Mesenchymal stem cell (in vitro differentiated cells and primary cell): Measurements from ENCODE around the gene ZFYVE1.
"Not testable (repeated sequence)": the region's sequence is repeated elsewhere in the genome, so short reads cannot be mapped to it uniquely, and the experiment has no call there.

Experiments used
- DNase-seq: peaks from one replicate; pipeline ENCODE4 v3.0.0-alpha.2; 2013
- H2AFZ ChIP-seq: one replicate; pipeline ENCODE4 v1.6.1; 2013; ENCODE audit warnings: low read depth, mild to moderate bottlenecking, control low read depth, inconsistent platforms, low read length, moderate library complexity
- H2AK5ac ChIP-seq: 2 replicates; pipeline ENCODE4 v1.6.1; 2013; ENCODE audit warnings: low read length, moderate library complexity, mild to moderate bottlenecking, inconsistent platforms; ENCODE audit not compliant: severe bottlenecking
- H2BK120ac ChIP-seq: one replicate; pipeline ENCODE4 v1.6.1; 2013; ENCODE audit warnings: low read depth, mild to moderate bottlenecking, inconsistent platforms, low read length, moderate library complexity
- H2BK12ac ChIP-seq, 2 experiments: one replicate each; pipeline ENCODE4 v1.6.1; 2013; ENCODE audit warnings: inconsistent platforms in 2 of 2, low read length in 2 of 2, mild to moderate bottlenecking in 2 of 2, moderate library complexity in 2 of 2, control low read depth in 1 of 2
- H2BK15ac ChIP-seq: one replicate; pipeline ENCODE4 v1.6.1; 2013; ENCODE audit warnings: mild to moderate bottlenecking, low read depth, inconsistent platforms; ENCODE audit not compliant: poor library complexity, severe bottlenecking
- H2BK5ac ChIP-seq: 2 replicates; pipeline ENCODE4 v1.6.1; 2013; ENCODE audit warnings: low read depth, mild to moderate bottlenecking, low read length, control low read depth, inconsistent platforms; ENCODE audit not compliant: poor library complexity, severe bottlenecking
- H3K14ac ChIP-seq, 2 experiments: one replicate each; pipeline ENCODE4 v1.6.1; 2013; ENCODE audit warnings: inconsistent platforms in 2 of 2, low read length in 2 of 2, control low read depth in 1 of 2, mild to moderate bottlenecking in 1 of 2, moderate library complexity in 1 of 2
- H3K18ac ChIP-seq, 2 experiments: one replicate each; pipeline ENCODE4 v1.6.1; 2013; ENCODE audit warnings: inconsistent platforms in 2 of 2, low read length in 2 of 2, control low read depth in 1 of 2, low read depth in 1 of 2, mild to moderate bottlenecking in 1 of 2
- H3K23ac ChIP-seq, 2 experiments: one replicate each; pipeline ENCODE4 v1.6.1; 2013; ENCODE audit warnings: inconsistent platforms in 2 of 2, low read length in 2 of 2, mild to moderate bottlenecking in 2 of 2, moderate library complexity in 2 of 2, control low read depth in 1 of 2
- H3K27ac ChIP-seq: 2 replicates; pipeline ENCODE4 v1.5.1; 2013; ENCODE audit warnings: mild to moderate bottlenecking, moderate library complexity, low read length, control low read depth, inconsistent platforms; ENCODE audit not compliant: poor library complexity, severe bottlenecking
- H3K27me3 ChIP-seq, 2 experiments: 2 replicates each; pipeline versions ENCODE4 v1.6.1 to v1.7.0; 2013; ENCODE audit warnings: low read length in 2 of 2, mild to moderate bottlenecking in 2 of 2, moderate library complexity in 2 of 2, control low read depth in 1 of 2, inconsistent platforms in 1 of 2; ENCODE audit not compliant: control insufficient read depth in 1 of 2, insufficient read depth in 1 of 2
- H3K36me3 ChIP-seq, 2 experiments: 2 replicates each; pipeline versions ENCODE4 v1.6.1 to v1.7.0; 2013; ENCODE audit warnings: low read length in 2 of 2, control low read depth in 1 of 2, inconsistent platforms in 1 of 2, low read depth in 1 of 2, mild to moderate bottlenecking in 1 of 2; ENCODE audit not compliant: insufficient read depth in 2 of 2, control insufficient read depth in 1 of 2
- H3K4ac ChIP-seq, 2 experiments: one replicate each; pipeline ENCODE4 v1.6.1; 2013; ENCODE audit warnings: inconsistent platforms in 2 of 2, low read length in 2 of 2, mild to moderate bottlenecking in 2 of 2, moderate library complexity in 2 of 2, control low read depth in 1 of 2, low read depth in 1 of 2
- H3K4me1 ChIP-seq: 2 replicates; pipeline ENCODE4 v1.6.1; 2013; ENCODE audit warnings: low read depth, low read length, control low read depth; ENCODE audit not compliant: control insufficient read depth, insufficient read depth
- H3K4me2 ChIP-seq: 2 replicates; pipeline ENCODE4 v1.6.1; 2013; ENCODE audit warnings: low read length, mild to moderate bottlenecking, inconsistent platforms; ENCODE audit not compliant: poor library complexity, severe bottlenecking
- H3K4me3 ChIP-seq, 2 experiments: 2 replicates each; pipeline versions ENCODE4 v1.5.1 to v1.7.0; 2013; ENCODE audit warnings: low read length in 2 of 2, mild to moderate bottlenecking in 2 of 2, control low read depth in 1 of 2, low read depth in 1 of 2; ENCODE audit not compliant: insufficient read depth in 1 of 2
- H3K79me1 ChIP-seq: replicated peaks from 2 replicates; pipeline ENCODE4 v1.6.1; 2013; ENCODE audit warnings: mild to moderate bottlenecking, control low read depth, low read length, inconsistent platforms; ENCODE audit not compliant: poor library complexity, severe bottlenecking
- H3K9ac ChIP-seq: 2 replicates; pipeline ENCODE4 v1.7.0; 2013; ENCODE audit warnings: mild to moderate bottlenecking, low read length, moderate library complexity
- H3K9me3 ChIP-seq: 2 replicates; pipeline ENCODE4 v1.7.0; 2013; ENCODE audit warnings: mild to moderate bottlenecking, low read length; ENCODE audit not compliant: control insufficient read depth
- H4K8ac ChIP-seq: one replicate; pipeline ENCODE4 v1.6.1; 2013; ENCODE audit warnings: inconsistent platforms, mild to moderate bottlenecking, low read length, moderate library complexity
- H4K91ac ChIP-seq: one replicate; pipeline ENCODE4 v1.6.1; 2013; ENCODE audit warnings: mild to moderate bottlenecking, low read length, inconsistent platforms
- WGBS: methylation state at CpG from one replicate; pipeline ENCODE4 v1.1.7; 2013; ENCODE audit warnings: mixed read lengths; 5-methylcytosine and 5-hydroxymethylcytosine counted together

Gene ZFYVE1

GRCh38 chr14:72958548-72958947, 68.4 kb downstream of the ZFYVE1 start:
- no peak overlapping the region for H3K4me3 ChIP-seq
- 97% methylated on average over 15 of the region's 15 CpGs for WGBS
- H3K14ac ChIP-seq: no peak overlapping the region

DNA sequence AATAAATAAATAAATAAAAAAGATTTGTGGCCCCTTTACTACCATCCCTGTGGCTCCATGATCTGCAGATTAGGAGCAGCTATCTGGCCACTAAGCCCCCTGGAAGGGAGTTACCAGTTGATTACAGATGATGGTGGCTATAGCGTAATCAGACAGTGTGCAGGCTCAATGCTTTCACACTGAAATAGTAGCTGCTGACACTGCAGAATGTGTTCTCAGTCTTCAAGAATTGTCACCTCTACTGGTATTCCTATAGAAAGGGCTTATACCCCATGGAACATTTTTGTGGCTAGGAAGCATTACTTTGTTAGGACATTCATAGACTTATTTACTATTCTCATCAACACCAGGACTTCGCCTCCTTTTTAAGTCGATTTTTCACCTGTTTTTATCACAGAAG, 69.7 kb downstream of the ZFYVE1 start:
- H3K9ac ChIP-seq: no peak overlapping the region
- no peak overlapping the region for H2BK12ac ChIP-seq
- H3K9me3 ChIP-seq: no peaks in the 10 kb centered on the region
- H3K27me3 ChIP-seq: no peaks in the 10 kb centered on the region
- H3K4ac ChIP-seq: no peak overlapping the region
- H2BK15ac ChIP-seq: no peak overlapping the region
- no peak overlapping the region for H2BK5ac ChIP-seq
- WGBS: 100% methylated on average over 3 of the region's 3 CpGs
- no peak overlapping the region for H3K4me2 ChIP-seq
- peaks cover 60 to 80% of the 10 kb centered on the region in 2 experiments for H3K36me3 ChIP-seq
- no peak overlapping the region for H3K27ac ChIP-seq
- no peak for DNase-seq
- H2BK120ac ChIP-seq: no peak overlapping the region
- H4K91ac ChIP-seq: no peak overlapping the region
- H3K14ac ChIP-seq: no peak overlapping the region
- H3K18ac ChIP-seq: no peak overlapping the region
- H3K23ac ChIP-seq: no peak overlapping the region
- H2AK5ac ChIP-seq: no peak overlapping the region
- no peak overlapping the region for H3K4me3 ChIP-seq
- peaks cover 5% of the 10 kb centered on the region for H3K4me1 ChIP-seq
- no peak overlapping the region for H4K8ac ChIP-seq
- H3K79me1 ChIP-seq: peaks cover 3% of the 10 kb centered on the region
- H2AFZ ChIP-seq: no peak overlapping the region

More at GRCh38 chr14:72958548-72958947, 68.4 kb downstream of the ZFYVE1 start:
- Histone ChIP-seq H3K4ac (no peak overlapping the region), H3K4me2 (no peak overlapping the region), H2BK15ac (no peak overlapping the region), H2AFZ (no peak overlapping the region), H2BK12ac (no peak overlapping the region), H3K9me3 (no peaks in the 10 kb centered on the region), H4K91ac (no peak overlapping the region), H3K9ac (no peak overlapping the region), H2BK5ac (no peak overlapping the region), H3K18ac (no peak overlapping the region), H3K23ac (no peak overlapping the region), H3K27ac (no peak overlapping the region), H3K27me3 (no peaks in the 10 kb centered on the region), H3K79me1 (peaks cover 3% of the 10 kb centered on the region), H3K36me3 (peaks cover 58 to 74% of the 10 kb centered on the region in 2 experiments), H3K4me1 (peaks cover 5% of the 10 kb centered on the region), H2AK5ac (no peak overlapping the region), H4K8ac (no peak overlapping the region), H2BK120ac (no peak overlapping the region)
- no peak for DNase-seq

GRCh38 chr14:72956741-72957140, 70.2 kb downstream of the ZFYVE1 start:
- H3K4me2 ChIP-seq, H4K8ac ChIP-seq, H2AK5ac ChIP-seq, H3K4me1 ChIP-seq, H2AFZ ChIP-seq, H3K14ac ChIP-seq, H3K4ac ChIP-seq, H2BK15ac ChIP-seq, DNase-seq, H2BK12ac ChIP-seq, H3K9ac ChIP-seq, H3K27ac ChIP-seq, H4K91ac ChIP-seq, H3K18ac ChIP-seq, H3K79me1 ChIP-seq, H2BK120ac ChIP-seq, H2BK5ac ChIP-seq, H3K27me3 ChIP-seq, H3K23ac ChIP-seq, H3K9me3 ChIP-seq, H3K4me3 ChIP-seq: not testable (repeated sequence)
- 94% methylated on average over 8 of the region's 9 CpGs for WGBS
- H3K36me3 ChIP-seq: peaks cover 64 to 85% of the 10 kb centered on the region in 2 experiments

GRCh38 chr14:72952171-72952570, 74.7 kb downstream of the ZFYVE1 start:
- Histone ChIP-seq H3K14ac (no peak overlapping the region), H3K36me3 (peaks cover 50 to 69% of the 10 kb centered on the region in 2 experiments), H3K4ac (no peak overlapping the region), H2BK120ac (no peak overlapping the region), H2BK12ac (no peak overlapping the region), H3K4me3 (no peak overlapping the region), H2AFZ (no peak overlapping the region), H2BK5ac (no peak overlapping the region), H3K4me1 (peaks cover 2% of the 10 kb centered on the region), H3K27ac (no peak overlapping the region), H2BK15ac (no peak overlapping the region), H3K9ac (no peak overlapping the region), H3K23ac (no peak overlapping the region), H3K27me3 (no peaks in the 10 kb centered on the region), H3K4me2 (no peak overlapping the region), H4K91ac (no peak overlapping the region), H3K9me3 (no peaks in the 10 kb centered on the region), H3K18ac (no peak overlapping the region), H4K8ac (no peak overlapping the region), H3K79me1 (peaks cover 7% of the 10 kb centered on the region), H2AK5ac (no peak overlapping the region)
- DNase-seq: no peak
- 100% methylated on average over 3 of the region's 3 CpGs for WGBS
